GM23248 (cell line): ENCODE results near the gene PAPPA2.

Experiments used
- EZH2 ChIP-seq: fragments of 200-600 bp; sonication (generic); IDR thresholded peaks from 2 replicates; pipeline ENCODE4 v1.6.1; 2018; ENCODE audit warnings: antibody characterized with exemption, mild to moderate bottlenecking; ENCODE audit not compliant: insufficient read depth, poor library complexity, severe bottlenecking
- EZH2phosphoT487 ChIP-seq: fragments of 200-600 bp; sonication (generic); IDR thresholded peaks from 2 replicates; pipeline ENCODE4 v1.6.1; 2018; ENCODE audit warnings: antibody characterized with exemption, moderate library complexity, mild to moderate bottlenecking, low read depth; ENCODE audit not compliant: insufficient read depth

DNA sequence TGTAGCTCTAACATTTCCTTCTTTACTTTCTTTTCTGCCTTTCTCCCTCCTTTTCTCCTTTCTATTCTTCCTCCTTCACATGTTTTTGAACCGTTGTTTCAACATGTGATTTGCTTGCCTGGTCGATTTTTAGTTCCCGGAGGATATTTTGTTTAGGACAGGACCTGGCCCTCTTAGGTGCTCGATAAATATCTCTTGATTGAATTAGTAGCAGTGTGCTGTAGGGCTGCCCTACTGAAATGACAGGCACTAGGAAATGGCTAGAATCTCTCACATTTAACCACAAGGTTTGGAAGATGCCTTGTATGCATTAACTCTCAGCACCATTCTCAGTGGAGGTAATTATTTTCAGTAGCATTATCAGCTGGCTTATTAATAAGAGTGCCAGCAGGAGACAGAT lies 305.6 kb downstream of the PAPPA2 start:
- TF ChIP-seq EZH2 (no peak), EZH2phosphoT487 (no peak)
